GM19328 (cell line): Measurements from ENCODE around the gene GLTPD2.
"Not testable (repeated sequence)": the region's sequence is repeated elsewhere in the genome, so short reads cannot be mapped to it uniquely, and the experiment has no call there.

Experiments used
- ATAC-seq: cut with Tn5 transposase; IDR thresholded peaks from one replicate; pipeline ENCODE4 v1.9.1; 2021; ENCODE audit warnings: mild to moderate bottlenecking, moderate library complexity; ENCODE audit not compliant: unreplicated experiment

The GLTPD2 gene

DNA sequence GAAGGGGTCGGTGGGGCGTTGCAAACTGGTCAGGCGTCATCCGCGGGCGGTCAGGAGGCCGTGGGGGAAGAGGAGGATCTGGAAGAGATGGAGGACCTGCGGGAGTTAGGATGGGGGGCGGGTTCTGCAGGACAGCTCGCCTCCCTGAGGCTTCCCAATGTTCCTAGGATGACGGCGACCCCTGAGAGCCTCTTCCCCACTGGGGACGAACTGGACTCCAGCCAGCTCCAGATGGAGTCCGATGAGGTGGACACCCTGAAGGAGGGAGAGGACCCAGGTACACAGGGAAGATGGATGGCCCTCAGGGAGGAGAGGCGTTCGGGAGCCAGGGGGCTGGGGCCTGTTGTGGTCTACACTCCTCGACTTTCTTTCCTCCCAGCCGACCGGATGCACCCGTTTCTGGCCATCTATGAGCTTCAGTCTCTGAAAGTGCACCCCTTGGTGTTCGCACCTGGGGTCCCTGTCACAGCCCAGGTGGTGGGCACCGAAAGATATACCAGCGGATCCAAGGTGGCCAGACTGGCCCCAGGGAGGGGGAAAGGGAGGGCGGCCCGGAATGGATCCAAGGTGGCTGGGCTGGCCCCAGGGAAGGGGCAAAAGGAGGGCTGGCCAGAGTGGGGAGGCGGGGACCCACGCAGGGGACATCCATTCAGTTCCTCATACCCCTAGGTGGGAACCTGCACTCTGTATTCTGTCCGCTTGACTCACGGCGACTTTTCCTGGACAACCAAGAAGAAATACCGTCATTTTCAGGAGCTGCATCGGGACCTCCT lies 19.0 kb downstream of the GLTPD2 start:
- no peak for ATAC-seq

GRCh38 chr17:4808378-4808767 lies 19.6 kb downstream of the GLTPD2 start:
- ATAC-seq: no peak

GRCh38 chr17:4810696-4811290 lies 22.0 kb downstream of the GLTPD2 start:
- ATAC-seq: no peak

GRCh38 chr17:4811471-4811870 lies 22.7 kb downstream of the GLTPD2 start:
- no peak for ATAC-seq

DNA sequence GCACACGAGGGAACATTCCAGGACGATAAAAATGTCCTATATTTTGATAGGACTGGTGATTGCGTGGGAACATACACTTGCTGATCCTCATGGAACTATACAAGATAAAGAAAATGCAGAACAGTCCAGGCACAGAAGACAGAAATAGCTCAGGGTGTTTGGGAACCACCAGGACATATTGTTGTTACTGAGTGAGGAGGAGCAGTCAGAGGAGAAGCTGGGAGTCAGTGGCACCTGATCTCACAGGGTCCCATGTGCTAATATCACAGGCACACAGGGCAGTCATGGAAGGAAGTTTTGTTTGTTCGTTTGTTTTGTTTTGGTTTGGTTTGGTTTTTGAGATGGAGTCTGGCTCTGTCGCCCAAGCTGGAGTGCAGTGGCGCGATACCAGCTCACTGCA lies 23.9 kb downstream of the GLTPD2 start:
- no peak for ATAC-seq

DNA sequence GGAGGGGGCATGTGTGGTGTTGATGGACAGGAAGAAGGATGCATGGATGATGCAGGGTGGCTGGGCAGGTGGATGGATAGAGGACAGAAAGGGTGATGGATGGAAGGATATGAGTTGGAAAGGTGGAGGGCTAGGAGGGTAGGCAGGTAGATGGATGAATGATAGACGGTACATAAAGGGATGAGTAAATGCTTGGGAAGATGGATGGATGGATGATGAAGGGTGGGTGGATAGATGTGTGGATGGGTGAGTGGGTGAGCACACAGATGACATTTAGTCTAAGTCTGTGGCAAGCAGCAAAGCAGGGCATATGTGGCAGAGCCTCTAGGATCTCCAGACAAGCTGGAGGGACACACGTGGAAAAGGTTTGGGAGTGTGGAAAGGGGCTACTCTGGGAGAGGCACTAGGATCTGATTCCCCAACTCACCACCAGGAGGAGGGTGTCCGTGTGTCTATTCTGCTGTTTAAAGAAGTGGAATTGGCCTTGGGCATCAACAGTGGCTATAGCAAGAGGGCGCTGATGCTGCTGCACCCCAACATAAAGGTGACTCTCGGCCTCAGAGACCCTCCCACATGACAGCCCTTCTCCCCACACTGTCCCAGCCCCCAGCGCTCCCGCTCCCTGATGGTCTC lies 26.4 kb downstream of the GLTPD2 start:
- no peak for ATAC-seq

DNA sequence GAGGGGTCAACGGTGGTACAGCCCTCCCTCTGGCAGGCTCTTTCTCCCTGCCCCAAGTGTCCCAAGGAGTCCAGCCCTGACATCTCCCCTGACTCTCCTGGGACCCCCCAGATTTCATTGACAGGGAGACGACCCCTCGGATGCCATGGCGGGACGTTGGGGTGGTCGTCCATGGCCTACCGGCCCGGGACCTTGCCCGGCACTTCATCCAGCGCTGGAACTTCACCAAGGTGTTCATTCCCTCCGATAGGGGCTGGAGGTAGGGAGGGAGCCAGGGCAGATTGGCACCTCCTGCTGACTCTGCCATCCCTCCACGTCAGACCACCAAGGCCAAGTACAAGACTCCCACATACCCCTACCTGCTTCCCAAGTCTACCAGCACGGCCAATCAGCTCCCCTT lies 28.1 kb downstream of the GLTPD2 start:
- no peak for ATAC-seq

DNA sequence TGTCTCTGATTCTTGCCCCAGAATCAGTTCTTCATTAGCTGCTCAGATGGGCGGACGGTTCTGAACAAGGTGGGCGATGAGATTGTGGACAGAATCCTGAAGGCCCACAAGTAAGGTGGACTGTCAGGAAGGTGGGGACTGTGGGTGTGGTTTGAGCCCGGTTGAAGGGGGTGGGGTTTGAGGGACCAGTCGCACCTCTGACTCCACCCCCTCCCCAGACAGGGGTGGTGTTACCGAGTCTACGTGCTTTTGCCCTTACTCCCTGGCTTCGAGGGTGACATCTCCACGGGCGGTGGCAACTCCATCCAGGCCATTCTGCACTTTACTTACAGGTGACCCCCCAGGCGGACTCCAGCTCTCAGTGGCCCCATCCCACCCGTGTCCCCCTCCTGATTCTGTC lies 29.5 kb downstream of the GLTPD2 start:
- ATAC-seq: no peak

GRCh38 chr17:4822835-4823234 lies 34.1 kb downstream of the GLTPD2 start:
- no peak for ATAC-seq

GRCh38 chr17:4823373-4824089 lies 34.8 kb downstream of the GLTPD2 start:
- ATAC-seq: no peak

- no peak for ATAC-seq
Measured at GRCh38 chr17:4827399-4827798, 38.6 kb downstream of the GLTPD2 start.

DNA sequence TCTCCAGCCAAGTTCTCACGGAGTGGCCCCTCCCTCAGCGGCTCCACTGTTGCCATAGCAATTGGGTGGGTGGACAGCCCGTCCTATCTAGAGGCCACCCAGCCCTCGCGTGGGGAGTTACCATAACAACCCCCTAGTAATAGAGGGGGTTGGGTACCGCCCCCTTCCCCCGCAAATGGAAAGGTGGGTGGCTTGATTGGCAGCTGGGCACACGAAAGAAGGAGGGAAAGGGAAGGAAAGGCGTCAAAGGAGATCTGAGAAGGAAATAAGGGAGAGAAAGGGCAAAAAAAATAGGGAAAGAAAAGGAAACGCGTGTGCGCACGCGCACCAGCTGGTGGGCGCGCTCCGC lies 44.0 kb downstream of the GLTPD2 start:
- ATAC-seq: not testable (repeated sequence)

DNA sequence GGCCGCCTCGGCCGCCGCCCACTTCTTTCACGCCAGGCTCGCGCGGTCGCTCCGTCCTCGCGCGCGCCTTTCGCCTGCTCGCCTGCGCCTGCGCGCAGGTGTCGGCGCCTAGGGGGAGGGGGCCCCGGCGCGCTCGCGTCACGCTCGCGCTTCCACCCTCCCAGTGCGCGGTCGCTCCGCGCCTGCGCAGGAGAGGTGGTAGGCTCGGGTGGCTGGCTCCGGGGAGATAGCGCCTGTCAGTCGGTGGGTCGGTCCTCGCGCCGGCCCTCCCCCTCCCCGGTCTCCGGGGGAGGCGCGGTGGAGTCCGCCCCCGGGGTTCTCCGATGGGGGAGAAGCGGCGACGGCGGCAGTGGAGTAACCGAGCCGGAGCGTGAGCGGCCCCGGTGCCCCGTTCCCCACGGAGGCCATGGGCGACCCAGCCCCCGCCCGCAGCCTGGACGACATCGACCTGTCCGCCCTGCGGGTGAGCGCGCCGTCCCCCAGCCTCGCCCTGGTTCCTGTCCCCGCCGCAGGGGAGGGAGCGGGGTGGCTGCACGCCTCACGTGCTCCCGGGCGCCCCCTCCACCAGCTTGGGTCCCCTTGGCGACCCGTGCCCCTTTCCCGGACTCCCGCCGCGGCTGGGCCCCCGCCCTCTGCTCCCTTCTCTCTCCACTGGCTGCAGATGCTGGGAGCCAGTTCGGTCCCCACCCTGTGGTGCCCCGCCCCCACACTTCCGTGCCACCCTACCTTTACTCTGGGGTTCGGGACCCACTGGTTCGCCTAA lies 44.6 kb downstream of the GLTPD2 start, which contains the start of gene MINK1:
TSS of gene MINK1 (plus strand) at position 163 of the 763 bp plus-strand sequence. CDS start at position 407, 244 bp downstream.
- ATAC-seq: peak; percentile 88

- no peak for ATAC-seq
Measured at GRCh38 chr17:4833941-4834680, 45.3 kb downstream of the GLTPD2 start.

DNA sequence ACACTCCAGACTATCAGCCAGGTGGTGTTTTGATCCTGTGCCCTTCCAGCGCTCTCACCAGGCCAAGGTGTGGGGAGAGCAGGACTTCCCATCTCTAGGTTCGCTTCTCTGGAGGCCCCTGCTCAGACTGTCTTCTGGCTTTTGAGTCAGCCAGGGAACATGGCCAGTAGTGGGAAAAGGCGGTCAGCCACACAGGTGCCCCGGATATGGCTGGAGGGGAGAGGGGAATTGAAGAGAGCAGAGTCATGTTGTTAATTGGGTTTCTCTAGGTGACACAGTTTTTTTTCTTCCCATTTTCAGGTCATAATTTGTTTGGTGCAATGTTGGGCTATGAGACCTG lies 45.9 kb downstream of the GLTPD2 start:
- ATAC-seq: no peak

- ATAC-seq: no peak
Measured at GRCh38 chr17:4836221-4836620, 47.5 kb downstream of the GLTPD2 start.

- ATAC-seq: no peak
Measured at GRCh38 chr17:4837471-4838308, 48.9 kb downstream of the GLTPD2 start.

GRCh38 chr17:4838309-4838785 lies 49.6 kb downstream of the GLTPD2 start:
- no peak for ATAC-seq

DNA sequence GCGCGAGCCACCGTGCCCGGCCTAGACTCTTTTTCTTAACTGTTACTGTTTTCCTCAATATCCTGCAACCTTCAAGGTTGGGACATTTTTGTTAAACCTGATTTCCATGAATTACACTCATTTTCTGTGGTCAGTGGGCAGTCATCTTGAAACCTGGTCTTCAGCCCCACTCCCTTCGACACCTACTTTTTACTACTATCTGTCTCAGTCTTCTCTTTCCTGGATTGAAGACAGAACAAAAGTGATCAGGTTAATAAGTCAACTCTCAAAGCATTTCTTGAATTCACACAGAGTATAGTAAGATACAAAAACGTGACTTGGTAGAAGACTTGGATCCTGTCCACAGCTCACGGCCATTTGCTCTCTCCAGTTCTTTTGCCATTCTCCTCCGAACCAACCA lies 50.5 kb downstream of the GLTPD2 start:
- no peak for ATAC-seq
